Parathyroid adenoma (tissue), 2 donors: Measurements from ENCODE around the gene DPF3.

ENCODE experiments used
- H2AFZ ChIP-seq: fragments of 300-600 bp; sonication (generic); one replicate; pipeline ENCODE4 v1.7.0; 2017; ENCODE audit warnings: antibody characterized with exemption, mild to moderate bottlenecking
- H3K27ac ChIP-seq: fragments of 300-600 bp; sonication (generic); one replicate; pipeline ENCODE4 v1.7.0; 2017
- H3K27me3 ChIP-seq: fragments of 300-600 bp; sonication (generic); one replicate; pipeline ENCODE4 v1.7.0; 2017; ENCODE audit warnings: low read length; ENCODE audit not compliant: control insufficient read depth, insufficient read depth
- H3K36me3 ChIP-seq: fragments of 300-600 bp; sonication (generic); one replicate; pipeline ENCODE4 v1.7.0; 2017; ENCODE audit warnings: low read length; ENCODE audit not compliant: control insufficient read depth, insufficient read depth
- H3K4me1 ChIP-seq: fragments of 300-600 bp; sonication (generic); one replicate; pipeline ENCODE4 v1.7.0; 2017; ENCODE audit warnings: control low read depth
- H3K4me2 ChIP-seq: fragments of 300-600 bp; sonication (generic); one replicate; pipeline ENCODE4 v1.7.0; 2017; ENCODE audit warnings: low read length
- H3K4me3 ChIP-seq: fragments of 300-600 bp; sonication (generic); one replicate; pipeline ENCODE4 v1.7.0; 2017; ENCODE audit warnings: low read depth, low read length
- H3K79me2 ChIP-seq: fragments of 300-600 bp; sonication (generic); one replicate; pipeline ENCODE4 v1.7.0; 2017; ENCODE audit warnings: control low read depth
- H3K9ac ChIP-seq: fragments of 300-600 bp; sonication (generic); one replicate; pipeline ENCODE4 v1.7.0; 2017; ENCODE audit warnings: mild to moderate bottlenecking
- H3K9me3 ChIP-seq: fragments of 300-600 bp; sonication (generic); one replicate; pipeline ENCODE4 v1.7.0; 2017; ENCODE audit warnings: low read length; ENCODE audit not compliant: control insufficient read depth
- TF ChIP-seq, protein P1 (sequence below): fragments of 300-600 bp; sonication (generic); IDR thresholded peaks from one replicate; pipeline ENCODE4 v1.7.0; 2017; ENCODE audit warnings: antibody characterized with exemption, mild to moderate bottlenecking
- donor health status: primary hyperparathyroidism.

Gene DPF3

DNA sequence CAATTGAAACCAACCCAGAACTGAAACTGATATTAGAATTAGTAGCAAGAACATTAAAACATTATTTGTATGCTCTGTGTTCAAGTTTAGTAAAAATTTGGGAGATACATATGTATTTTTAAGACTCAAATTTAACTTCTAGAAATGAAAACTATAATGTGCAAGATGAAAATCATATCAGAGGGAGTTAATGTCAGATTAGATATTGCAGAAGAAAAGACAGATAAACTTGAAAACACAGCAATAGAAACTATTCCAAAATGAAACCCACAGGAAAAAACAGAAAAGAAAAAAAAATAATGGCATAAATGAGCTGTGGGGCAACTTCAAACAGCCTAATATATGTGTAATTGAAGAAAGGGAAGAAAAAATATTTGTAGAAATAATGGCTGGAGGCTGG is 134.9 kb downstream of the DPF3 start:
- TF ChIP-seq, protein P1, sequence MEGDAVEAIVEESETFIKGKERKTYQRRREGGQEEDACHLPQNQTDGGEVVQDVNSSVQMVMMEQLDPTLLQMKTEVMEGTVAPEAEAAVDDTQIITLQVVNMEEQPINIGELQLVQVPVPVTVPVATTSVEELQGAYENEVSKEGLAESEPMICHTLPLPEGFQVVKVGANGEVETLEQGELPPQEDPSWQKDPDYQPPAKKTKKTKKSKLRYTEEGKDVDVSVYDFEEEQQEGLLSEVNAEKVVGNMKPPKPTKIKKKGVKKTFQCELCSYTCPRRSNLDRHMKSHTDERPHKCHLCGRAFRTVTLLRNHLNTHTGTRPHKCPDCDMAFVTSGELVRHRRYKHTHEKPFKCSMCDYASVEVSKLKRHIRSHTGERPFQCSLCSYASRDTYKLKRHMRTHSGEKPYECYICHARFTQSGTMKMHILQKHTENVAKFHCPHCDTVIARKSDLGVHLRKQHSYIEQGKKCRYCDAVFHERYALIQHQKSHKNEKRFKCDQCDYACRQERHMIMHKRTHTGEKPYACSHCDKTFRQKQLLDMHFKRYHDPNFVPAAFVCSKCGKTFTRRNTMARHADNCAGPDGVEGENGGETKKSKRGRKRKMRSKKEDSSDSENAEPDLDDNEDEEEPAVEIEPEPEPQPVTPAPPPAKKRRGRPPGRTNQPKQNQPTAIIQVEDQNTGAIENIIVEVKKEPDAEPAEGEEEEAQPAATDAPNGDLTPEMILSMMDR: no peak
- Histone ChIP-seq H3K4me2 (no peak overlapping the region), H3K27ac (no peak overlapping the region), H2AFZ (no peak overlapping the region), H3K4me3 (no peak overlapping the region), H3K9me3 (no peaks in the 10 kb centered on the region), H3K79me2 (no peaks in the 10 kb centered on the region), H3K4me1 (no peaks in the 10 kb centered on the region), H3K27me3 (no peaks in the 10 kb centered on the region), H3K36me3 (no peaks in the 10 kb centered on the region), H3K9ac (no peak overlapping the region)

GRCh38 chr14:72758420-72758819 is 135.5 kb downstream of the DPF3 start:
- no peaks in the 10 kb centered on the region for H3K79me2 ChIP-seq
- H3K4me2 ChIP-seq: no peak overlapping the region
- H3K36me3 ChIP-seq: no peaks in the 10 kb centered on the region
- H2AFZ ChIP-seq: no peak overlapping the region
- no peaks in the 10 kb centered on the region for H3K27me3 ChIP-seq
- no peak overlapping the region for H3K27ac ChIP-seq
- H3K4me3 ChIP-seq: no peak overlapping the region
- no peak overlapping the region for H3K9ac ChIP-seq
- no peaks in the 10 kb centered on the region for H3K4me1 ChIP-seq
- no peaks in the 10 kb centered on the region for H3K9me3 ChIP-seq
- TF ChIP-seq, protein P1: no peak

DNA sequence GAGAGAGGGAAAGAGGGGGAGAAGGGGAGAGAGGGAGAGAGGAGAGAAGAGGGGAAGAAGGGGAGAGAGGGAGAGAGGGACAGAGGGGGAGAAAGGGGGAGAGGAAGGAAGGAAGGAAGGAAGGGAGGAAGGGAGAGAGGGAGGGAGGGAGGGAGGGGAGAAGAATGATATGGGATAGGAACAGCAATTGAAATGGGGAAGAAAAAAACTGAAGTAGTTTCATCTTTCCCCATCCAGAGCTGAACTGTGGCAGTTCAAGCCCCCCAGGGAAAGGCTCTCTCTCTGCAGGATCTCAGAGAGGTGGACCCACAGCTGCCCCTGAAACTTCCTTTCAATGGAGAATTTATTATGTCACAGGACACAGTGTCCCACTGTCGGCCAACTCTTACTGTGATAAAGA is 136.9 kb downstream of the DPF3 start:
- H3K36me3 ChIP-seq: no peaks in the 10 kb centered on the region
- H3K27ac ChIP-seq: no peak overlapping the region
- TF ChIP-seq, protein P1: no peak
- H2AFZ ChIP-seq: no peak overlapping the region
- H3K4me1 ChIP-seq: no peaks in the 10 kb centered on the region
- no peaks in the 10 kb centered on the region for H3K27me3 ChIP-seq
- H3K9me3 ChIP-seq: no peaks in the 10 kb centered on the region
- H3K9ac ChIP-seq: no peak overlapping the region
- H3K4me2 ChIP-seq: no peak overlapping the region
- no peak overlapping the region for H3K4me3 ChIP-seq
- H3K79me2 ChIP-seq: no peaks in the 10 kb centered on the region

GRCh38 chr14:72755766-72756165 is 138.1 kb downstream of the DPF3 start:
- Histone ChIP-seq H3K27ac (no peak overlapping the region), H3K4me1 (no peaks in the 10 kb centered on the region), H3K4me3 (no peak overlapping the region), H3K9me3 (no peaks in the 10 kb centered on the region), H3K27me3 (no peaks in the 10 kb centered on the region), H3K4me2 (no peak overlapping the region), H2AFZ (no peak overlapping the region), H3K79me2 (no peaks in the 10 kb centered on the region), H3K9ac (no peak overlapping the region), H3K36me3 (no peaks in the 10 kb centered on the region)
- TF ChIP-seq, protein P1: no peak

GRCh38 chr14:72754949-72755348 is 139.0 kb downstream of the DPF3 start:
- H3K4me1 ChIP-seq: no peaks in the 10 kb centered on the region
- H3K4me3 ChIP-seq: no peak overlapping the region
- no peaks in the 10 kb centered on the region for H3K9me3 ChIP-seq
- no peaks in the 10 kb centered on the region for H3K36me3 ChIP-seq
- no peak overlapping the region for H3K27ac ChIP-seq
- H2AFZ ChIP-seq: no peak overlapping the region
- H3K9ac ChIP-seq: no peak overlapping the region
- H3K79me2 ChIP-seq: no peaks in the 10 kb centered on the region
- no peaks in the 10 kb centered on the region for H3K27me3 ChIP-seq
- H3K4me2 ChIP-seq: no peak overlapping the region
- TF ChIP-seq, protein P1: no peak
